ENCODE results near the gene FLNB. TPM values are rescaled to one million over a fixed set of nuclear protein-coding genes. Genes with fewer than 3 reads are reported as not detected.

Gene FLNB
- total RNA-seq, 1 experiment from 2014 or later, result 309 TPM

- TF ChIP-seq SIN3A (IDR thresholded peaks at IDR 0.05; ENCODE audit: borderline replicate concordance, insufficient read depth, low read depth, low read length) (no peak), REST (IDR thresholded peaks at IDR 0.05; ENCODE audit: insufficient read depth in 1 of 2, low read depth in 2 of 2, low read length in 1 of 2) (no peak), TCF7L2 (IDR thresholded peaks at IDR 0.05; ENCODE audit: low read depth, low read length) (no peak), CTCF (IDR thresholded peaks at IDR 0.05) (no peak), POLR2AphosphoS5 (IDR thresholded peaks at IDR 0.05; ENCODE audit: low read depth, low read length) (no peak)
- in situ Hi-C loops (cut with HindIII; ENCODE audit: low pct_unique_long_range_greater_than_20kb, low sequenced_read_pairs), result no loop called here
- Histone ChIP-seq H3K27me3 (ENCODE audit: control insufficient read depth, insufficient read depth, low read length) (no peaks in the 10 kb centered on the region), H3K27ac (ENCODE audit: low read length) (peak overlapping the region; percentile 97), H3K4me3 (ENCODE audit: low read depth in 2 of 2, low read length in 2 of 2) (no peak overlapping the region), H3K36me3 (ENCODE audit: control insufficient read depth, insufficient read depth, low read length) (no peaks in the 10 kb centered on the region), H3K4me1 (ENCODE audit: control insufficient read depth, insufficient read depth, low read length) (peaks cover 91% of the 10 kb centered on the region), H3K9me3 (ENCODE audit: control insufficient read depth, insufficient read depth, low read depth, low read length) (no peaks in the 10 kb centered on the region)
- BruUV-seq (replicated peaks), result no TSS peak
- DNase-seq (ENCODE audit: low read depth, low spot score) (no peak), ATAC-seq (no peak)
- ChIA-PET CTCF (no interaction called here), POLR2A (no interaction called here)
- intact Hi-C loops (cut with micrococcal nuclease; ENCODE audit: unreplicated experiment), result loop anchor here (5.0 kb wide), 1 partner anchor 36 kb away; no protein-coding TSS in a partner anchor
Observed at GRCh38 chr3:58047826-58048225, 39.6 kb downstream of the FLNB start.

- intact Hi-C loops (cut with micrococcal nuclease; ENCODE audit: unreplicated experiment), result loop anchor here (5.0 kb wide), 1 partner anchor 36 kb away; no protein-coding TSS in a partner anchor
- ChIA-PET POLR2A (interaction anchor here (0.6 kb wide), 1 partner anchor 9 kb away, joined by 3 read pairs; no protein-coding TSS in a partner anchor), CTCF (no interaction called here)
- no TSS peak for BruUV-seq (replicated peaks)
- Histone ChIP-seq H3K9me3 (ENCODE audit: control insufficient read depth, insufficient read depth, low read depth, low read length) (no peaks in the 10 kb centered on the region), H3K27ac (ENCODE audit: low read length) (peak overlapping the region; percentile 97), H3K4me1 (ENCODE audit: control insufficient read depth, insufficient read depth, low read length) (peaks cover 92% of the 10 kb centered on the region), H3K36me3 (ENCODE audit: control insufficient read depth, insufficient read depth, low read length) (no peaks in the 10 kb centered on the region), H3K27me3 (ENCODE audit: control insufficient read depth, insufficient read depth, low read length) (no peaks in the 10 kb centered on the region), H3K4me3 (ENCODE audit: low read depth in 2 of 2, low read length in 2 of 2) (no peak overlapping the region)
- ATAC-seq (no peak), DNase-seq (ENCODE audit: low read depth, low spot score) (no peak)
- TF ChIP-seq CTCF (IDR thresholded peaks at IDR 0.05) (no peak), SIN3A (IDR thresholded peaks at IDR 0.05; ENCODE audit: borderline replicate concordance, insufficient read depth, low read depth, low read length) (no peak), TCF7L2 (IDR thresholded peaks at IDR 0.05; ENCODE audit: low read depth, low read length) (no peak), REST (IDR thresholded peaks at IDR 0.05; ENCODE audit: insufficient read depth in 1 of 2, low read depth in 2 of 2, low read length in 1 of 2) (no peak), POLR2AphosphoS5 (IDR thresholded peaks at IDR 0.05; ENCODE audit: low read depth, low read length) (no peak)
- in situ Hi-C loops (cut with HindIII; ENCODE audit: low pct_unique_long_range_greater_than_20kb, low sequenced_read_pairs), result no loop called here
Observed at GRCh38 chr3:58048301-58048700, 40.1 kb downstream of the FLNB start.

All from Panc1 (cell line).